GM18499 (cell line): Measurements from ENCODE around the gene PCK2.

Experiments
- ATAC-seq: cut with Tn5 transposase; IDR thresholded peaks from one replicate; pipeline ENCODE4 v1.9.1; 2021; ENCODE audit warnings: moderate number of reproducible peaks; ENCODE audit not compliant: insufficient read depth, unreplicated experiment

Gene PCK2

GRCh38 chr14:24113801-24114531 is 19.9 kb downstream of the PCK2 start:
- ATAC-seq: peak; percentile 19

GRCh38 chr14:24114532-24115421 is 20.7 kb downstream of the PCK2 start, which contains the start of the genes DCAF11 and NRL:
Gene DCAF11, plus strand, starts transcription at chr14:24114777. Its CDS starts 818 bp downstream, at chr14:24115595.
Gene NRL, minus strand, starts transcription at chr14:24114949. Its CDS starts 32,101 bp downstream, at chr14:24082848.
- peak; percentile 73 for ATAC-seq

GRCh38 chr14:24115422-24116127 is 21.5 kb downstream of the PCK2 start:
- ATAC-seq: no peak

DNA sequence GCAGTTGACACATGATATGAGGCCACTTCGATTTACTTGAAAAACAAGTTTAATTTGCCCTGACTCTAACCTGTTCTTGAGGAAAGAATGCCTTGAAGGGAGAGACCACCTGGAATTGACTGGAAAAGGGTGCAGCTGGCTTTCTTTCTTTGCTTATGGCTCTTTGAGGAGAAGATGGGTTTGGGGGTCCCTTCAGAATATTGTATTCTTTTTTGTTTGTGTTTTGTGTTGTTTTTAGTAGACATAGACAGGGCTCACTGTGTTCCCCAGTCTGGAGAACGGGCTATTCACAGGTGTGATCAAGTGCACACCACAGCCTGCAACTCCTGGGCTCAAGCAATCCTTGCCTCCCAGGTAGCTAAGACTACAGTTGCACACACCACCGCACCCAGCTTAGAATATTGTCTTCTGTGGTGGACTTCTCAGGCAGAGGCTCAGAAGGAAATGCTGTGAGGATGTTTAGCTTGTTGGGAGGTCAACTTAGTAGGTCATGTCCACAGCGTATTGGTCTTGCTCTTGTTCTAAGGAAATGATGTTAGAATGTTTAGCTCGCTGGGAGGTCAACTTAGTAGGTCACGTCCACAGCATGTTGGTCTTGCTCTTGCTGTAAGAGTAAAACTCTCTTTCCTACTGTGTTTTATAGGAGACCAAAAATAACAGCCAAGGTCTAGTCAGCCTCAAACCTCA is 22.2 kb downstream of the PCK2 start:
- ATAC-seq: no peak

DNA sequence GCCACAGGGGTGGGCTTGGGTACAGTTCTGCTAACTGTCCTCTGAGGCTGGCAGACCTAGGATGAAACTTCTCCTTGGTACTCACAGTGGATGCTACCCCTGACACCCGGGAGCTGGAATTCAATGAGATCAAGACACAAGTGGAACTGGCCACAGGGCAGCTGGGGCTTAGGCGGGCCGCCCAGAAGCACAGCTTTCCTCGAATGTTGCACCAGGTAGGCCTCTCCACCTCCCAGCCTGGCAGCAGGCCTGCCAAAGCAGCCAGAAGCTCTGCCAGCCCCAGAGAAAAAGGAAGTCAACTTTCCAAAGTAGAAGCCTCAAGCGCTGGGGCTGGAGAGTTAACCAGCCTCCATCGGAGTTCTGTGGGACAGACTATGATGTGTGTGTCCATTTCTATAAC is 23.1 kb downstream of the PCK2 start:
- ATAC-seq: no peak

DNA sequence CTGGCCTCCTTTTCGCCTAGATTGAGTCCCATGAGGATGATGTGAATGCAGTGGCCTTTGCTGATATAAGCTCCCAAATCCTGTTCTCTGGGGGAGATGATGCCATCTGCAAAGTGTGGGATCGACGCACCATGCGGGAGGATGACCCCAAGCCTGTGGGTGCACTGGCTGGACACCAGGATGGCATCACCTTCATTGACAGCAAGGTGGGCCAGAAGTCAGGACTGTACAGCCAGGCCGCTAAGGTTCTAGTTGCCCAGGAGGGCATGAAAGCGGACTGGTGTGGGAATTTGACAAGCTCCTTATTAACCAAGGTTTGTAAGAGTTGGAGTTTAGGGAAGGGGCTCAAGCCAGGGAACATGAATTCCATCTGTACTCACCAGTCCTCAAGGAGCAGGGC is 25.6 kb downstream of the PCK2 start:
- no peak for ATAC-seq

DNA sequence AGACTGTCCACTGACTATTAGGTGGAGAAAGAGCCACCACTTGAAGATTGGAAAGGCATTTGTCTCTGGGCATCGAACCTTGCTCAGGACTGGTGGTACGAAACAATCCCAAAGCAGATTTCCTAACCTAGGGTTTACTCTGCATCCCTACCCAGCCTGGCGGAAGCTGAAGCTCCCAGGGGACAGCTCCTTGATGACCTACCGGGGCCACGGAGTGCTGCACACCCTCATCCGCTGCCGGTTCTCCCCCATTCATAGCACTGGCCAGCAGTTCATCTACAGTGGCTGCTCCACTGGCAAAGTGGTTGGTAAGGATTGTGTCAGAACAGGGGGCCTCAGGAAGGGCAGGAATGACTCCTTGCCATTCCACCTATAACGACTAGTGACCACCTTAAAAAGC is 27.1 kb downstream of the PCK2 start:
- ATAC-seq: no peak

GRCh38 chr14:24122416-24122815 is 28.3 kb downstream of the PCK2 start:
- ATAC-seq: no peak

GRCh38 chr14:24122898-24123297 is 28.8 kb downstream of the PCK2 start:
- no peak for ATAC-seq

GRCh38 chr14:24123424-24124417 is 29.6 kb downstream of the PCK2 start:
- ATAC-seq: no peak

DNA sequence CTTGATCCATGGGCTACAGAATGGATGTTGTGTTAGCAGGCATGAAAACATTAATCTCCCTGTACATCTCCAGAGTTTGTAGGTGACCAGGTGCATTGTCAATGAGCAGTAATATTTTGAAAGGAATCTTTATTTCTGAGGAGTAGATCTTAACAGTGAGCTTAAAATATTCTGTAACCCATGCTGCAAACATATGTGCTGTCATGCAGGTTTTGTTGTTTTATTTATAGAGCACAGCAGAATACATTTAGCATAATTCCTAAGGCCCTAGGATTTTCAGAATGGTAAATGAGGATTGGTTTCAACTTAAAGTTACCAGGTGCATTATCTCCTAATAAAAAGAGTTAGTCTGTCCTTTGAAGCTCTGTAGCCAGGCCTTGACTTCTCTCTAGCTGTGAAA is 32.8 kb downstream of the PCK2 start:
- ATAC-seq: no peak

- no peak for ATAC-seq
These were observed 33.6 kb downstream of the PCK2 start for GRCh38 chr14:24127673-24128072.

GRCh38 chr14:24129410-24129998 is 35.4 kb downstream of the PCK2 start:
- no peak for ATAC-seq

DNA sequence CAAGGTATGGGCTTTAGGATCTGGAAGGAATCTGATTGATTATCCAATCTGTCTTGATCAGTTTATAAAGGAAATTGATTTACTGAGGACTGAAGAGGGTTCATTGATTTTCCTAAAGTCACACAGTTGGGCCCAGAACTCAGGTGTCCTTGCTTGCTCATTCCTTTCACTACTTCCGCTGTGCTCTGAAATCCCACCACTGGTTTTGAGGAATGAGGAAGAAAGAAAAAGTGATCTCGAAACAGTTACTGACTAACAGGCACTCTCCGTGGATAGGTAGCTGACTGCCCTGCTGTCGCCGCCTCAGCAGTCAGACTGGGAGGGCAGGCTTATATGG is 36.2 kb downstream of the PCK2 start, which contains the start of gene FITM1:
Gene FITM1 (plus strand): TSS at position 280 of the 337 bp plus-strand sequence. CDS start 905 bp downstream, outside the sequence.
- no peak for ATAC-seq

- ATAC-seq: no peak
These were observed 36.8 kb downstream of the PCK2 start for GRCh38 chr14:24130717-24131548.

DNA sequence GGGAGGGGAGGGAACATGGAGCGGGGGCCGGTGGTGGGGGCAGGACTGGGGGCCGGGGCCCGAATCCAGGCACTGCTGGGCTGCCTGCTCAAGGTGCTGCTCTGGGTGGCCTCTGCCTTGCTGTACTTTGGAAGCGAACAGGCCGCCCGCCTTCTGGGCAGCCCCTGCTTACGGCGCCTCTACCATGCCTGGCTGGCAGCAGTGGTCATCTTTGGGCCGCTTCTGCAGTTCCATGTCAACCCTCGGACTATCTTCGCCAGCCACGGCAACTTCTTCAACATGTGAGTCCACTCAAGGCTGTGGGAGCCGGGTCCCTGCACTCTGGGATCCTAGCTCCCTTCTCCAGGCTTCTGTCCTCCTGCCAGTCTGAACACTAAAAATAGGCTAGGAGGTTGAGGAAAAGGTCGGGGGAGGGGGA is 37.4 kb downstream of the PCK2 start:
- ATAC-seq: no peak

GRCh38 chr14:24132061-24132685 is 38.1 kb downstream of the PCK2 start:
- no peak for ATAC-seq
